GM12891 (cell line): Measurements from ENCODE around the gene KRTAP1-5.

Source experiments
- POLR2A ChIP-seq: IDR thresholded peaks from 2 replicates; pipeline ENCODE4 v1.6.1; 2011; ENCODE audit warnings: low read depth, low read length, control low read depth
- SPI1 ChIP-seq: IDR thresholded peaks from 2 replicates; pipeline ENCODE4 v1.6.1; 2011; ENCODE audit warnings: low read depth, low read length, control low read depth

DNA sequence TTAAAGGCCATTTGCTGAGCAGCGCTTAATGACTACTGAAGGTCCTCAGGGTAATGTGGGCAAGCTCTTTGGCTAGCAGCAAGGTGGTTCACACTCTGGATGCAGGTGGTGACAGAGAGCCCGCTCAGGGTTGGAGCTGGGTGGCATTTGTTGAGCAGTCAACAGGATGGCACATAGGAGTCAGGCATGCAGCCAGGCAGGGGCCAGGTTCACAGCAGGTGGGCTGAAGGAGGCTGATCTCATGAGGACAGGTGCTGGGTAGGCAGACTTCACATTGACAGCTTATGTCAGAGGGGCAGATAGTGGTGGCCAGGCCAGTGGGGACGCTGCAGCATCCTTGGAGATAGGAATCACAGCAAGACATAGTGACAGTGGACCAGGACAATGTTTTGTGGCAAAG lies 22.6 kb downstream of the KRTAP1-5 start:
- TF ChIP-seq POLR2A (no peak), SPI1 (no peak)
